Psoas muscle (tissue), 8 donors: Measurements from ENCODE around the gene ARHGAP42. TPM values are rescaled to one million over a fixed set of nuclear protein-coding genes. Genes with fewer than 3 reads are reported as not detected.

ENCODE experiments used
- ATAC-seq, 4 donors: fragments of 200-7000 bp; cut with Tn5 transposase; one replicate each; pipeline ENCODE4 v1.9.1; 2020; ENCODE audit warnings: moderate library complexity in 3 of 4, mild to moderate bottlenecking in 2 of 4
- DNase-seq, 2 donors: peaks; one replicate each; pipeline ENCODE4 v3.0.0-alpha.2; 2020
- H3K27ac ChIP-seq: fragments of 200-600 bp; one replicate; pipeline ENCODE4 v1.8.0; 2022
- H3K27me3 ChIP-seq, 3 donors: fragments of 200-600 bp in 1 of 3; one replicate each; pipeline versions ENCODE4 v1.6.1 to v1.8.0; 2013 to 2022; ENCODE audit warnings: low read length in 2 of 3, mild to moderate bottlenecking in 2 of 3, moderate library complexity in 1 of 3; ENCODE audit not compliant: insufficient read depth in 3 of 3
- H3K36me3 ChIP-seq, 2 donors: fragments of 200-600 bp in 1 of 2; one replicate each; pipeline versions ENCODE4 v1.6.1 to v1.8.0; 2013 to 2022; ENCODE audit warnings: low read depth in 1 of 2, mild to moderate bottlenecking in 1 of 2, moderate library complexity in 1 of 2; ENCODE audit not compliant: insufficient read depth in 1 of 2
- H3K4me1 ChIP-seq: fragments of 200-600 bp; one replicate; pipeline ENCODE4 v1.8.0; 2022
- H3K4me3 ChIP-seq: fragments of 200-600 bp; one replicate; pipeline ENCODE4 v1.8.0; 2022; ENCODE audit warnings: mild to moderate bottlenecking
- H3K9me3 ChIP-seq: fragments of 200-600 bp; one replicate; pipeline ENCODE4 v1.8.0; 2022
- WGBS, 3 donors: extraction: QIAGEN DNeasy Blood & Tissue Kit; methylation state at CpG; one replicate each; pipeline versions ENCODE4 v1.1.6 to v1.1.7; 2013; 5-methylcytosine and 5-hydroxymethylcytosine counted together
- intact Hi-C, 2 donors: fragments of 100-400 bp; cut with DNase I; formaldehyde crosslinking; loops; one replicate each; pipeline versions ENCODE4 v1.11.0 to v1.14.2; 2022
- polyA plus RNA-seq, 3 donors: library from polyadenylated mRNA; stranded (reverse); fragments of 200-250 nt; gene quantifications; one replicate each; pipeline ENCODE4 v1.2.3, GENCODE V29; 2013
- total RNA-seq, 4 donors: library from RNA; stranded (reverse); fragmentation: NEBNext Ultra II Directional in 2 of 4; extraction: Animal tissue kit (Norgen Biotek cat#: 25700) in 2 of 4; gene quantifications; one replicate each; pipeline versions ENCODE4 v1.2.1 to v1.2.4, GENCODE V29; 2021 to 2023
- TF ChIP-seq, protein P1 (sequence below): fragments of 200-600 bp; IDR thresholded peaks from one replicate; pipeline ENCODE4 v1.8.0; 2022; ENCODE audit warnings: antibody characterized with exemption
- donor health status: healthy with polysubstance abuse.
- donor health status: DM: no; HTN: no; CAD: no; lungs with moderate emphysema.
- donor health status: Bipolar disorder and iron deficiency.
- donor health status: healthy.
- donor health status: DM: yes; HTN: yes; CAD: no.
- donor health status: DM: no; HTN: no; CAD: no.
- donor health status: DM: no; HTN: no; CAD: no.
- donor health status: DM: yes; HTN: yes; CAD: no.

ARHGAP42 gene
- total and polyA plus RNA-seq, 7 donors: 3.8 to 12.3 (median 7.2) TPM

GRCh38 chr11:100994966-100995365 is 307.9 kb downstream of the ARHGAP42 start:
- WGBS, 3 donors: 95 to 100% (median 97%) methylated on average over 2 of the region's 2 CpGs
- ATAC-seq (no peak), DNase-seq (no peak)
- TF ChIP-seq, protein P1, sequence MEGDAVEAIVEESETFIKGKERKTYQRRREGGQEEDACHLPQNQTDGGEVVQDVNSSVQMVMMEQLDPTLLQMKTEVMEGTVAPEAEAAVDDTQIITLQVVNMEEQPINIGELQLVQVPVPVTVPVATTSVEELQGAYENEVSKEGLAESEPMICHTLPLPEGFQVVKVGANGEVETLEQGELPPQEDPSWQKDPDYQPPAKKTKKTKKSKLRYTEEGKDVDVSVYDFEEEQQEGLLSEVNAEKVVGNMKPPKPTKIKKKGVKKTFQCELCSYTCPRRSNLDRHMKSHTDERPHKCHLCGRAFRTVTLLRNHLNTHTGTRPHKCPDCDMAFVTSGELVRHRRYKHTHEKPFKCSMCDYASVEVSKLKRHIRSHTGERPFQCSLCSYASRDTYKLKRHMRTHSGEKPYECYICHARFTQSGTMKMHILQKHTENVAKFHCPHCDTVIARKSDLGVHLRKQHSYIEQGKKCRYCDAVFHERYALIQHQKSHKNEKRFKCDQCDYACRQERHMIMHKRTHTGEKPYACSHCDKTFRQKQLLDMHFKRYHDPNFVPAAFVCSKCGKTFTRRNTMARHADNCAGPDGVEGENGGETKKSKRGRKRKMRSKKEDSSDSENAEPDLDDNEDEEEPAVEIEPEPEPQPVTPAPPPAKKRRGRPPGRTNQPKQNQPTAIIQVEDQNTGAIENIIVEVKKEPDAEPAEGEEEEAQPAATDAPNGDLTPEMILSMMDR: no peak
- H3K27me3 ChIP-seq: no peaks in the 10 kb centered on the region
- no peaks in the 10 kb centered on the region for H3K4me1 ChIP-seq
- intact Hi-C loops: no loop called here
- H3K36me3 ChIP-seq: no peaks in the 10 kb centered on the region
- no peaks in the 10 kb centered on the region for H3K9me3 ChIP-seq
- H3K27ac ChIP-seq: no peak overlapping the region
- H3K4me3 ChIP-seq: no peak overlapping the region

- no peaks in the 10 kb centered on the region for H3K9me3 ChIP-seq
- no peak overlapping the region for H3K27ac ChIP-seq
- DNase-seq (no peak), ATAC-seq (no peak)
- intact Hi-C loops: no loop called here
- H3K4me1 ChIP-seq: no peaks in the 10 kb centered on the region
- no peaks in the 10 kb centered on the region for H3K27me3 ChIP-seq
- 82 to 100% (median 92%) methylated on average over 1 of the region's 1 CpG for WGBS, 3 donors
- no peaks in the 10 kb centered on the region for H3K36me3 ChIP-seq
- TF ChIP-seq, protein P1: no peak
- H3K4me3 ChIP-seq: no peak overlapping the region
Observed at GRCh38 chr11:100999756-101000155, 312.7 kb downstream of the ARHGAP42 start.

- TF ChIP-seq, protein P1: no peak
- H3K4me1 ChIP-seq: no peaks in the 10 kb centered on the region
- DNase-seq (no peak), ATAC-seq (no peak)
- no peaks in the 10 kb centered on the region for H3K9me3 ChIP-seq
- intact Hi-C loops: no loop called here
- H3K4me3 ChIP-seq: no peak overlapping the region
- 70 to 81% (median 78%) methylated on average over 4 of the region's 4 CpGs for WGBS, 3 donors
- no peaks in the 10 kb centered on the region for H3K36me3 ChIP-seq
- no peaks in the 10 kb centered on the region for H3K27me3 ChIP-seq
- H3K27ac ChIP-seq: no peak overlapping the region
Observed at GRCh38 chr11:101003468-101003867, 316.4 kb downstream of the ARHGAP42 start.

DNA sequence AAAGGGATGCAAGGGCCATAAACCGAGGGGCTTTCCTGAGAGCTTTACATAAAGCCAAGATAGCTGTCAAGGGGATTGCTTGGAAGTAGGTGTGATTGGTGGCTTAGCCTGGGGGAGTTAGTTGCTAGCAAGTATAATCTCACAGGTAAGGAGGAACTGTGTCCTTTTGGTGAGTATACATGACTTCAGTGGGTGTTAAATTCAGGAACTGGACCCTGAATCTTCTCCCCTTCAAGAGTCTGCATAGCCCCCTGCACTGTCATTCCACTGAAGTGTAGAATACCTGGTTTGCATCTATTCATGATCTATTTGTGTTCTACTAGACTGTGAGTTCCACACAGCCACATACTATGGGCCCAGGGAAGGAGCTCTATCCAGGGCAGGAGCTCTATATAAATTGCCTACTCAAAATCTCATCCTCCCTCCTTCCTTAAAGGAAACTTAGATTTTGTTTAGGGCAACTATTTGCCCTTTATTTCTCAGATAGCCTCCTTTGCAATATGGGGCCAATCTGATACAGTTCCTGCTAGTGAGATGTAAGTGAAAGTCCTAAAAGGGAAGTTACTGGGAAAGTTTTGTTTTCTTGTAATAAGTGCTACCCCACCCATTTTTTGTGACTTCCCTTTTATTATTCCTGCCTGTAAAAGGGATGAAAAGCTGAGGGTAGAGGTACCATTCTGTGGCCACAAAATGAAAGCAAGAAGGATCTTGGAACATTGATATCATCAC is 322.0 kb downstream of the ARHGAP42 start:
- Histone ChIP-seq H3K4me3 (no peak overlapping the region), H3K27me3 (no peaks in the 10 kb centered on the region), H3K4me1 (no peaks in the 10 kb centered on the region), H3K9me3 (no peaks in the 10 kb centered on the region), H3K27ac (no peak overlapping the region), H3K36me3 (no peaks in the 10 kb centered on the region)
- WGBS, 3 donors: 36 to 81% (median 72%) methylated on average over 1 of the region's 1 CpG
- no peak for DNase-seq
- TF ChIP-seq, protein P1: no peak
- ATAC-seq: no peak
- intact Hi-C loops: no loop called here

GRCh38 chr11:101009690-101010055 is 322.6 kb downstream of the ARHGAP42 start:
- H3K36me3 ChIP-seq: no peaks in the 10 kb centered on the region
- DNase-seq (no peak), ATAC-seq (no peak)
- 31 to 45% (median 35%) methylated on average over 2 of the region's 2 CpGs for whole genome bisulfite sequencing, 3 donors
- H3K4me3 ChIP-seq: no peak overlapping the region
- H3K27ac ChIP-seq: no peak overlapping the region
- TF ChIP-seq, protein P1: no peak
- H3K27me3 ChIP-seq: no peaks in the 10 kb centered on the region
- H3K4me1 ChIP-seq: no peaks in the 10 kb centered on the region
- no peaks in the 10 kb centered on the region for H3K9me3 ChIP-seq
- intact Hi-C loops: no loop called here
